Right ventricle myocardium superior (tissue), 1 donor: Measurements from ENCODE around the gene ASTL. TPM values are rescaled to one million over a fixed set of nuclear protein-coding genes. Genes with fewer than 3 reads are reported as not detected.
A peak's percentile ranks its signal among the peaks of the same experiment; 100 is the strongest.

ENCODE experiments used
- ATAC-seq: fragments of 200-7000 bp; cut with Tn5 transposase; one replicate; pipeline ENCODE4 v1.9.1; 2020; ENCODE audit warnings: mild to moderate bottlenecking; ENCODE audit not compliant: poor library complexity
- DNase-seq: peaks from one replicate; pipeline ENCODE4 v3.0.0-alpha.2; 2020
- intact Hi-C: fragments of 100-400 bp; cut with DNase I; formaldehyde crosslinking; loops from one replicate; pipeline ENCODE4 v1.11.2; 2022
- total RNA-seq: library from RNA; stranded (reverse); fragmentation: NEBNext Ultra II Directional; extraction: Animal tissue kit (Norgen Biotek cat#: 25700); gene quantifications from one replicate; pipeline ENCODE4 v1.2.1, GENCODE V29; 2021
- donor health status: DM: no; HTN: yes; CAD: no; lungs with severe emphysema.

The ASTL gene
- total RNA-seq, 1 donor from 2014 or later, result not detected

DNA sequence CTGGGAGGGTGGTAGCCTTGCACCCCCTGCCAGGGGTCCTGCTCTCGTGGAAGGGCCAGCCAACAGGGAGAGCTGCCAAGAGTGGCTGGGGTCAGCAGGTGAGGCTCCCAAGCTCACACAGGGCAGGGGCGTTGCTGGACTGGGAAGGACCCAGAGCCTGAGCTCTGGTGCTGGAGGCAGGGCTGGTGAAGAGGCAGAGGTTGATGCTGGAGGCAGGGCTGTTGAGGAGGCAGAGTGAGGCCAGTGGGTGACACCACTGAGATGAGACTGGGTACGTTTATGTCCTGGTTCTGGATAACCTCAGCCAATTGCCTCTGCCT, 29.0 kb downstream of the ASTL start:
- intact Hi-C loops, result no loop called here
- peak; percentile 18 for ATAC-seq

DNA sequence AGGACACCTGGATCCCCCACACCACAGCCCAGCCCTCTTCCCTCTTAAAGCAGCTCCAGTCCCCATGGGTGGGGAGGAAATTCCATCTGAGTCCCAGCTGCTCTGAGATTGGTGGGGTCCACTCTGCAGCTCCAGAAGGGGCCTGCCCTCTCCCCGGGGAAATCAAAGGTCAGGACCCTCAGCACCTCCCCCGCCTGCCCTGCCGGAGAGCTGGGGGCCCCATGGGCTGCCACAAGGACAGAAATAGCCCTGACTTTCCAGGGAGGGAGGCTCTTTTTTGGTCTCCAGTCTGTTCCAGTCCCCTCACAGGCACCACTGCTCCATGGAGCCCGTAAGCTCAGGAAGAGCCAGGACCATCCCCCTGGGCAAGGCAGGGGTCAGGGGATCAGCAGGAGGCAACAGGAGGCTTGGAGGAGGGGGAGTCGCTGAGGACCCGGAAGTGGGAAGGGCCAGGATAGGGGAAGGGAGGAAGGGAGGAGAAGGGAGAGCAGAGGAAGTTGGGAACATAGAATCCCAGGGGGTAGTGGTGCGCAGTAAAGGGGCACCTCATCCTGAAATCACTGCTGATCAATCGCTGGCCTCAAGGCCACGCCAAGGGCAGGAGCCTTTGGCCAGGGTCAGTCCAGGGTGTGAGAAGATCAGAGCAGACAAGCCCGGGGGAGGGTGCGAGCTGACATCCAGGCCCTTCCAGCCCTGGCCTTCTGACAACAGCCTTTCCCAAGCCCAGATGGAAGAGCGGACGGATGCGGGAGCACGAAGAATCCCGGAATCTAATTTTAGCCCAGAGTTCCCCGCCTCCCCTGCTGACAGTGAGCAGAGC, 29.6 kb downstream of the ASTL start:
- peak; percentile 76 for DNase-seq
- peak; percentile 71 for ATAC-seq
- intact Hi-C loops, result no loop called here

More for the DNA sequence above, 29.0 kb downstream of the ASTL start:
- no peak for DNase-seq

DNA sequence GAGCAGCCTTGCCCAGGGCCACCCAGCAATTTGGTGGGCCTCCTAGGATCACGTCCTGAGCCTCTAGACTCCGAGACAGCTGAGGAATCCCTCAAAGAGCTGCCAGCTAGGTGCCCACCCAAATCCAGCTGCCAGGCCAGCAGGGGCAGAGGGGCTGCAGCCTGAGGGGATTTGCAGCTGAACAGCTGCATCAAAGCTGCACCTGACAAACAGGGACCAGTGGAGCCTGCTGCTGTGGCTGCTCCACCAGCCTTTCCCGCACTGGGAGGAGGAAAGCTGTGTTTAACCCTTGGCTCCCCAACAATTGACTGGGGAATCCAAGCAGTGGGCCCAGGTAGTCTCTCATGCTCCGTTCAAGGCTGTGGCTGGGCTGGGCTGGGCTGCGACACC, 30.2 kb downstream of the ASTL start:
- intact Hi-C loops, result no loop called here
- DNase-seq (no peak), ATAC-seq (no peak)

DNA sequence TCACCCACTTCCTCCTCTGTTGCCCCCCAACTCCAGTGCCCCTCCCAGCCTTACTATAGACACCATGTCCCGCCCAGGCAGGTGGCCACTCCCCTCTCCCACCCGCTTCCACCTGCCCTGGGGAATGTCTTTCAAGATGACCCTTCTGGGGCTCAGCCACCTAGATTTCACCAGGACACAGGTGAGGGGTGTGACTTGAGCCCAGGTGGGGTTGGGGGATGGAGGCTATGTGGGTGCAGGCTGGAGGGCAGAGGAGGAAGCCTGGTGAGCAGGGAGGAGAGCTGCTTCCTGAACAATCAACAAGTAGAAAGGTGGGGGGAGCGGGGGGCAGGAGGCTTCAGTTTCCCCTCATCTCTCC, 30.6 kb downstream of the ASTL start:
- DNase-seq, result no peak
- intact Hi-C loops, result no loop called here
- no peak for ATAC-seq

DNA sequence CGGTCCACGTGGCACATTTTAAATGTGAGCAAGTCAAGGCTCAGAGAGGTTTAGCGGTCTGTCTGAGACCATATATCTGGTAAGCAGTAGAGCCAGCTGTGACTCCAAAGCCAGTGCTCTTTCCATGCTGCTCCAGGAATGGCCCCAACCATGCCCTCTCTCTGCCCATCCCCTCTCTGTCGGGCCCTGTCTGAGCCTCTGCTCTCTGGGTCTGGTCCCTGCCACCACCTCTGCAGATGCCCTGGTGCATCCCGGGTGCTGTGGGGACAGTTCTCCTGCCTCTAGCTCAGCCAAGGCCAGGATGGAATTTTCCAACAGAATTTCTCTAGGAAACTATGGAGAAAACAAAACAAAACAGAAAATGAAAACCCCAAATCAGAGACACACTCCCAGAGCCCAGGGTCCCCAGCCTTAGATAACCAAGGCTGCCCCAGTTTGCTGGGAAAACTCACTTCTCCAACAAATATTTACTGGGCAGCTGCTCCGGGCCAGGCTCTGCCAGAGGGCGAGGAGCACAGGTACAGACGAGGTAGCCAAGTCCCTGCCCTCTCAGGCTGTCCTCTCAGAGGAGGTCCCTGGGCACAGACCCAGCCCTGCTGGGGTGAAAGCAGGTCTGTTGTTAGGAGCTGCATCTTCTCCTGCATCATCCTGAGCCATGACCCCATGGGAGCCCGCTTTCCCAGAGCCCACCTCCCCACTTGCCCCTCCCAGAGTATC, 31.2 kb downstream of the ASTL start:
- ATAC-seq (no peak), DNase-seq (no peak)
- intact Hi-C loops, result no loop called here

DNA sequence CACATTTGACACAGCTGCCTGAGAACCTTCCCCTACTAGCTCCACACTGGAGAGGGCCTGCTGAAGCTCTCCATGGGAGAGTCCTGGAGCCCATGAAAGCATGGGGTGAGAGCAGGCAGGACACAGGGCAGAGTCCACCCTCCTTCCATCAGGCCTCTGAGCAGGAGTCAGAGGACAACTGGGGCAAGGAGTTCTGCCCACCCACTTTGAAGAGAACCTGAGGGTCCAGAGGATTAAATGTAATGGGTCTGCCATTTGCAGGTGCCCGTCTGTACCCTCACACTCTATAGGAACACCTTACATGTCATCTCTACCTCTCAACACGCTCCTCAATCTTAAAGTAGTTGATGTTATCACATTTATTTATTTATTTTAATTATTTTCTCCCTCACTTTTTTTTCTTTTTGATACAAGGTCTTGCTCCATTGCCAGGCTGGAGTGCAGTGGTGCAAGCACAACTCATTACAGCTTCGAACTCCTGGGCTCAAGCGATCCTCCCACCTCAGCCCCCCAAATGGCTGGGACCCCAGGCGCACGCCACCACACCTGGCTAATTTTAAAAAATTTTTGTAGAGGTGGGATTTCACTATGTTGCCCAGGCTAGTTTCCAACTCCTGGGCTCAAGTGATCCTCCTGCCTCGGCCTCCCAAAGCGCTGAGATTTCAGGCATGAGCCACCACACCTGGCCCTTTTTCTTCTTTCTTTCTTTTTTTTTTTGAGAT, 32.1 kb downstream of the ASTL start:
- intact Hi-C loops, result no loop called here
- no peak for DNase-seq

DNA sequence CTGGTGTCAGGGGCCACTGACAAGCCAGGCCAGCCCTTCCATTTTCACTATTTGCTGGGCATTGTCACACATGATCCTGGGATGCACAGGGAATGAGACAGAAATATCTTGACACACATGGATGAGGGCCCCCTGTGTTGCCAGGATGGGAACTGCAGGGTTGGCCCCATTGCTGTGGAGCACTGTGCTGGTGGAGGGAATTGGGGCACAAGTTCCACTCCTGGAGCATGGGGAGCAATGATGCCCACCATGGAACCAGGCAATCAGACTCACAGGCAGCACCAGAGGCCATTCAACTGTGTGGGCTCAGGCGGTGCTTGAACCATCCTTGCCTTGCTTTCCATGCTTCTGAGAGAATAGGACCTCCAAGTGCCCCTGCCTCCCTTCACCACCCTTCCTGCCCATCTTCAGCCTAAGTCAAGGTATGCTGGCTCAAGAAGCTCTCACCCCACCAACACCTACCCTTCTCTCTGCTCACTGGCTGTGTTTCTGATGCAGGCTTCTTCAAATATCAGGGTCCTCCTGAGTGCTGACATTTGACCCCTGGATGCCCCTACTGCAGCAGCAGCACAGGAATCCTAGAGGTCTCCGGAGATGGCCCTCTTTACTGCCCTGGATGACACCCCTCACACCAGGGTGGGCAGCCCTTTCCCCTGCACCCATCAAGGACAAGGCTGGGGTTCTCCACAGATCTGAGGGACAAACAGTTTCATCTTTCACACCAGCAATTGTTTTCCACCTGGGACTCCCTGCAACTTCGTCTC, 33.0 kb downstream of the ASTL start:
- ATAC-seq (no peak), DNase-seq (no peak)
- intact Hi-C loops, result no loop called here

More for the DNA sequence above, 32.1 kb downstream of the ASTL start:
- no peak for ATAC-seq

DNA sequence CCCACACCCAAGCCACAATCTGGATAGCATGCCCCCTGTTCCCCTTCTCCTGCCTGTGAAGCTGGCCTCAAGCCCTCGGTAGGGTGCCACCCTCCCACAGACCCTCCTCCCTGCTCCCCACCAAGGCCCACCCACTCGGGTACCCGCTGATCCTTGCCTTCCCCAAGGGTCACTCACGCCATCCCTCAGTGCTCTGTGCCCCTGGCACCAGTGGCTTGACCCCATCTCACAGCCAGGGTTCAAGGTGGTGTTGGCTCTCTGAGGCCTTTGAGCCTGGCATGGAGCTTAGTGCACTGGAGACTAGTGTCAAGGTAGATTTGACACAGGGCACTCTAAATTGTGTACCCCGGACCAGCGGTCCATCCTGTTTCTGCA, 33.8 kb downstream of the ASTL start:
- DNase-seq, result no peak
- intact Hi-C loops, result no loop called here
- ATAC-seq, result no peak

DNA sequence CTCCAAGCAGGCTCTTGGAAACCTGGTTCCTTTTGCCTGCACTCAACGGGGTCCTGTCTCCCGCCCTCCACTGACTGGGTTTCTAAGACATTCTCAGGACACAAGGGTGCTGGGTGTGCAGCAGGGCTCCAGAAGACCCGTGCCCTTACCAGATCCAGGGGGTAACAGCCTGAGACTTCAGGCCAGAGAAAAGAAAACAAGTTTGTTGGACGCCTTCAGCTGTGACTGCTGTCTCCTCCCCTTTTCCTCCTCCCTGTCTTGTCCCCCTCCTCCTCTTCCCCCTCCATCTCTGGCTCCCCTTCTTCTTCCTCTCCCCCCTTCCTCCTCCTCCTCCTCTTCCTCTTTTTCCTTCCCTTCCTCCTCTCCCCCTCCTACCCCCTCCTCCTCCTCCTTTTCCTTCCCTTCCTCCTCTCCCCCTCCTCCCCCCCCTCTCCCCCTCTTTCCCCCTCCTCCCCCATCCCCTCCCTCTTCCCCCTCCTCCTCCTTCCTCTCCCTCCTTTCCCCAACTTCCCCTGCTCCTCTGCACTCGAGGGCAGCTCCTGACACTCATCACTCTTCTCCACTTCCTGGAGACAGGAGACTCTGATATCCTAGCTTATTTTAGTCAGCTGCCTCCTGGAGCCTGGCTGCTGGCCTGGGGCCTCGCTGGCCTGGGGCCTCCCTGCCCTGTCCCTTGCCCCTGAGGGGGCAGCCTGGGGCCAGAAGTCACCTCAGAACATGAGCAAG, 34.4 kb downstream of the ASTL start:
- DNase-seq (no peak), ATAC-seq (peak; percentile 77)
- intact Hi-C loops, result no loop called here

DNA sequence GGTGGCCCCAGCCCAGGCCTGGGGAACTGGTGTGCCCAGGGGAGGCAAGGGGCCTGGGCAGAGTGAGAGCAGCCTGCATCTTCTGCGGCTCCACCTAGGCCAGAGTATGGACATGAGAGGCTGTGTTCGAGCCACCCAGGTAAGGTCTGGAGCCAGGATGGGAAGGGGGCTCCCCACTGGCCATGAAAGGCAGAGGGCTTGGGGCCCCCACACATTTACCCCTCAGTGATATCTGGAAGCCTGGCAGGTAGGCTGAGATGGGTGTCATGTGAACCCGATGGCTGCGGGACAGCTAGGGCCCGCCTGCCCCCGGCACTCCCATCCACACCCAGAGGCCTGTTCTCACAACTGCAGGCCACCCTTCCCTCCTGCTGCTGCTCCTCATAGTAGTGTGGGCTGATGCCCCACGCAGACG, 35.1 kb downstream of the ASTL start:
- no peak for ATAC-seq
- intact Hi-C loops, result no loop called here
- no peak for DNase-seq

DNA sequence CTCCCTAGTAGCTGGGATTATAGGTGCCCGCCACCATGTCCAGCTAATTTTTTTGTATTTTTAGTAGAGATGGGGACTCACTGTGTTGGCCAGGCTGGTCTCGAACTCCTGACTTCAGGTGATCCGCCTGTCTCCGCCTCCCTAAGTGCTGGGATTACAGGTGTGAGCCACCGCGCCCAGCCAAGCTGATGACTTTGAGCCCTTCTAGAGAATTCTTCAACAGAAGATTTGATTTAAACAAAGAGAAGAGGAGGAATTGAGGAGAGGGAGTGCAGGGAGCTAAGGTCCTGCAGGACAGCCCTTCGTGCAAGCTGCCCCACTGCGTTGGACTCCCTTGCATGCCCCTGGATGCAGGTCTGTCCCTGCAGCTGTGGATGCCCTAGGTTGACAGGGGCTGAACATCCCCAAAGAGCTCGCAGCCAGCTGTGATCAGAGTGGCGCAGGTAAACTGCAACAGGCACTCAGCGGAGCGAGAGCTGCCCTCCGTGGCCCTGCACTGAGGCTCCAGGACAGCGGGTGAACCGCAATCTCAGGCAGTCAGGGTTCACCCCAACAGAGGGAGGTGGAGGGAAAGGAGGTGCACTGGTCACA, 35.6 kb downstream of the ASTL start:
- intact Hi-C loops, result no loop called here
- DNase-seq (no peak), ATAC-seq (no peak)

DNA sequence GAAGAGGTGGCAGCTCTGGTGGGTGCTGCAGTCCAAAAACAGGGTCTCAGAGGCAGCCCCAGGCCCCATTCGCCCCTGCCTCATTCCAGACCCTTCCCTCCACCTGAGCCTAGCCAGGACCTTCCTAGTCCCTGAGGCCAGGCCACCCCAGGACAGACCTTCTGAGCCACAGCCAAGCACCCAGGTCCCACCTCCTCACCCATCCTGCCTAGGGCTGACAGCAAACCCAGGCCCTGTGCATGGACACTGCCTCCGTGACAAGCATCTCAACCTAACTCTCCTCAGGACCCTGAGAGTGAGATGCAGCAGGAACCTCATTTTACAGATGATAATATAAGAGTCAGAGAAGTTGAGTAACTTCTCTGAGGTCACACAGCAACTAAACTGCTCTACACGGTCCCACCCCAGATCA, 37.4 kb downstream of the ASTL start:
- intact Hi-C loops, result no loop called here
- DNase-seq (no peak), ATAC-seq (no peak)

DNA sequence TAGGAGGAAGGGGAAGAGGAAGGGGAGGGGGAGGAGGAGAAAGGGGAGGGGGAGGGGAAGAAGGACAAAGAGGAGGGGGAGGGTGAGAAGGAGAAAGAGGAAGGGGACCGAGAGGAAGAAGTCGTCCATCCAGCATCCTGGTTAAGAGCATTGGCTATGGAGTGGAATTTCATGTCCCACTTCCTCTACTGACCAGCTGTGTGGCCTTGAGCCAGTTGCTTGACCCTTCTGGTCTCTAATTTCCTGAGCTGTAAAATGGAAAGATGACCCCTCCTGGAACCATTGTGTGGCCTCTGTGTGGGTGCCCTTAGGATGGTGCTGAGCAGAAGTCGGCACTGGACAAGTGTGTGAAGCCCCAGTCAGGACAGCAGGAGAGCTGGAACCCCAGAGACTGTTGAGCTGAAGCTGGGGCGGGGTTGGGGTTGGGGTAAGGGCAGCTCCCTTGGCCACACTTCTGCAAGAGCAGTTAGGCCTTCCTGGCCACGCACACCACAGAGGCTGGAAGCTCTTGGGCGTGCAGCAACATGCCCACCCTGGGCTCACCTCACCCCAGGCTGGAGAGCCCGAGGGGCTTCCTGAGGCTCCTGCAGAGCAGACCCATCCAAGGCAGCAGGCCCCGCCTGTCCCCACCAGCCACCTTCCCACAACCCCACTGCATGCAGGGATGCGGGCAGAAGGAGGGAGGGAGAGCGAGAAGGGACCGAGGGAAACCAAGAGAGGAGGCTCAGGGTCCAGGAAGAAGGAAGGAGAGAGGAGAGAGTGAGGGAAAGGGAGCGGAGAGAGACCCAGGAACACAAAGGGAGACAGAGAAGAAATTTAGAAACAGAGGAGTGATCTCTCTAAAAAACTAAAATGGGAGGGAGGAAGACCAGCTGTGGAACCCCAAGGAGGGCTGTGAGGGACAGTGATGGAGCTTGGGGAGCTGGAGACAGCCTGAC, 38.2 kb downstream of the ASTL start:
- no peak for ATAC-seq
- no peak for DNase-seq
- intact Hi-C loops, result no loop called here

DNA sequence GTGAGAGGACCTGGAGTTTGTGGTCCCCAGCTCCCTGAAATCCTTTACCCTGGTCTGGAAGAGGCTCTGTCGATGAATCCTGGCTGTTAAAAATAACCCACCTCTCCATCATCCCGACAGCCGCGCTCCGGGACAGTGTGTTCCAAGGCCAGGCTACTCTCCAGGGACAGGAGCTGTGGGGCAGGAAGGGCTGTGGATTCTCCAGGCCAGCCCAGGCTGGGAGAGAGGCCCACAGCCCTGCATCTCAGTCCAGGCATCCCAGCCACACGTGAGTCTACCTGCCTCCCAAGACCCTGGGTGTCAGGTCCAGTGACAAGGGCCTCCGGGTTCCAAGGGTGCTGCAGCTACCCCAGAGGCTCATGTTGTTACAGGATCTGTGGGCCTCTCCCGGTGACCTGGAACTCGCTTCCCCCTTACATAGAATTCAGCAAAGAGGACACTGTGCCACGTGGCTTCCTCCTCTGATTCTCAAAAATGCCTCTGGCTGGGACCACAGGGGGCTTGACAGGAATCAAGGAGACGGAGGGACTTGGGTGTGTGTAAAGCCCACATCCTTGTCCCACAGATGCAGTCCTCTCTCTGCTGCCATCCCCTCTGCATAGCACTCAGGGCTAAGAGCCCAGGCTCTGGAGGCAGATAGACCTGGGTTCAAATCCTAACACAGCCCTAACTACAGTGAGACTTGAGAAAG, 39.3 kb downstream of the ASTL start:
- ATAC-seq, result peak; percentile 94
- intact Hi-C loops, result no loop called here

DNA sequence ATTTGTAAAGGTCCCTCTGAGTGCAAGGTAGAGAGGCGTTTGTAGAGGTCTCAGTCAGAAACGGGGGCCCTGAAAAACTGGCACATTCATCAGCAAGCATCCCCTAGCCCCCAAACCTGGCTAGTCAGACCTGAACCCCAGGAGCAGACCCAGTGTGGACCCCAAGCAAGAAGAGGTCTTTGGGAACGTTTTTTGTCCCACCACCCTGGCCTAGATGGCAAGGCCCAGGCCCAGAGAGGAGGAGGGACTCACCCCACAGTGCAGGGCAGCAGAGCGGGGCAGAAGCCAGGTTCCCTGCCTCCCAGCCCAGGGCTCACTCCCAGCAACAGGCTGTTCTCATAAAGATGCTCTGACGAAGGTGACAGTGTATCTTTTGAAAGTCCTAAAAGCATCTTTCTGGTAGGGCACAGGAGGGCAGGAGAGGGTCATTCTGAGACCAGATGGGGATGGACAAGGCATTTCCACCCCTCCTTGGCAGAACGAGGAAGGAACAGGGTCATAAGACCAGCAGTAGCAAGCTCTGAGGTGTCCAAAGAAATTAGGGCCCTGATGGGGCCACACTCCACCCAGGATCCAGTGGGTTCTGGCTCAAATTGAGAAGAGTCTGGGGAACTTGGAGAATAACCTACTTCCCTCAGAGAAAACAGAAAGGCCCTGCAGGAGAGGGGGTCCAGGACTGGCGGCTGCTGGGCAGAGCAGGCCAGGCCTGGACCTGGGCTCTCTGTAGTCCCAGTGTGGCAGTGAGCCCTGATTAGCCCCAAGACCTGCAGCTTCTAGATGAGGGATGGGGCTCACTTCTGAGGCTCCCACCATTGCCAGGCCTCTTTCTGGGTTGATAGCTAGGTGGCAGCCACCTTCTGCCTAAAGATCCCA, 40.1 kb downstream of the ASTL start:
- DNase-seq (no peak), ATAC-seq (peak; percentile 4)
- intact Hi-C loops, result no loop called here

More for the DNA sequence above, 39.3 kb downstream of the ASTL start:
- peak; percentile 82 for DNase-seq

DNA sequence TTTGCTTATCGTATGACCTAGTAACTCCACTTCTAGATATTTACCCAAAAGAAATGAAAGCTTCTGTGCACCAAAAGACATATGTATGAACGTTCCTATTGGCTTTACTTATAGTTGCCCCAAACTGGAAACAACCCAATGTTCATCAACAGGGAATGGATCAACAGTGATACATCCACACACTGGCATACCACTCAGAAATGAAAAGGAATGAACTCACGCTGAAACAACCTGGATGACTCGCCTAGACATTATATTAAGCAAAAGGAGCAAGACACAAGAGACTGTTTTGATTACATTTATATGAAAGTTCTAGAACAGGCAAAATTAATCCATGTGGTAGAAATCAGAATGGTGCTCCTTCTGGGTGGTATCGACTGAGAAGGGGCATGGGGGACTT, 40.9 kb downstream of the ASTL start:
- DNase-seq (no peak), ATAC-seq (no peak)
- intact Hi-C loops, result no loop called here
